ENCODE results near the gene GPR137. TPM values are rescaled to one million over a fixed set of nuclear protein-coding genes. Genes with fewer than 3 reads are reported as not detected.
A peak's percentile ranks its signal among the peaks of the same experiment; 100 is the strongest.

GPR137 gene
- total and polyA plus RNA-seq, 9 of the 15 experiments (the other 6 are each of a cell fraction or from before 2014, with no cell fraction given), result 0.32 to 26.7 (median 10.7) TPM

DNA sequence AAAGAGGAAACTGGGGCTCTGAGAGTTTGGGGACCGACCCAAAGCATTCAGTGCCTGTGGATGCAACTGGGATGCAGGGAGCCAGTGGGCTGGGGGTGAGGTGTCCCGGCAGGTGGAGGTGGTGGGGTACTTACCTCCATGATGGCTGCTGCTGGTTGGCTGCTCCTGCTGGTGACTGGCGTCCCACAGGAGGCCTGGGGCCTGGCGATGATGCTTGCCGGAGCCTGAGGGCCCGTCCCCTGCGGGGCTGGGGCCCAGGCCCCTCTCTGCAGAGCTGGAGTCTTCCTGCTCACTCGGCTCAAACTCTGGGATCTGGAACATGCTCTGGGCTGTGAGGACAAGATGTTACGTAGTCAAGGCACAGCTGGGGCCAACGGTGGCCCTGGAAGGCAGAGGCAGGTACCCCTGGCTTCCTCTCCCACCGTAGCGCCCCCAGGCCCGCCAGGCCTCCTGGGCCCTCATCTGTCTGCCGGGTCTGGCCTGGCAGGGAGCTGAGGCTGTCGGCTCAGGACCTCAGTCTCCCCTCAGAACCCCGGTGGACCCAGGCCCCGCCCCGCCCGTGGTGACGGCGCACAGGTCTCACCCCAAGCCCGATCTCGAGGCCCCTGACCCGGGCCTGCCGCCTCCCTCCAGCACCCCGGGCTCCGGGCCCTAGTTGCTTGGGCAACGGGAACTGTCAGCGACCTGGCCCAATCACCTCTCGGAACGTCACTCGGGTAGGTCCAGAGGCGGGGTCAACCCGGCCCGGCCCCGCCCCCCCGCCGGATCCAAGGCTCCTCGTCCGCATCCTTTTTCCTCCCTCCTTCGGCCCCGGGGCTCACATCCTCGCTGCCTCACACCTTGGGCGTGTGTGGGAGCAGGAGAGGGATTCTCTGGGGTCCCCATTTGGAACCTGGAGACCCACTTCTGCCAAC is 1.3 kb upstream of the GPR137 start, which contains the start of gene BAD (continued):
- TF ChIP-seq, protein P1, sequence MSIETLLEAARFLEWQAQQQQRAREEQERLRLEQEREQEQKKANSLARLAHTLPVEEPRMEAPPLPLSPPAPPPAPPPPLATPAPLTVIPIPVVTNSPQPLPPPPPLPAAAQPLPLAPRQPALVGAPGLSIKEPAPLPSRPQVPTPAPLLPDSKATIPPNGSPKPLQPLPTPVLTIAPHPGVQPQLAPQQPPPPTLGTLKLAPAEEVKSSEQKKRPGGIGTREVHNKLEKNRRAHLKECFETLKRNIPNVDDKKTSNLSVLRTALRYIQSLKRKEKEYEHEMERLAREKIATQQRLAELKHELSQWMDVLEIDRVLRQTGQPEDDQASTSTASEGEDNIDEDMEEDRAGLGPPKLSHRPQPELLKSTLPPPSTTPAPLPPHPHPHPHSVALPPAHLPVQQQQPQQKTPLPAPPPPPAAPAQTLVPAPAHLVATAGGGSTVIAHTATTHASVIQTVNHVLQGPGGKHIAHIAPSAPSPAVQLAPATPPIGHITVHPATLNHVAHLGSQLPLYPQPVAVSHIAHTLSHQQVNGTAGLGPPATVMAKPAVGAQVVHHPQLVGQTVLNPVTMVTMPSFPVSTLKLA (conservative IDR thresholded peaks at IDR 0.05), result no peak; a peak in 1 of 4 replicates
- TF ChIP-seq, protein P2, sequence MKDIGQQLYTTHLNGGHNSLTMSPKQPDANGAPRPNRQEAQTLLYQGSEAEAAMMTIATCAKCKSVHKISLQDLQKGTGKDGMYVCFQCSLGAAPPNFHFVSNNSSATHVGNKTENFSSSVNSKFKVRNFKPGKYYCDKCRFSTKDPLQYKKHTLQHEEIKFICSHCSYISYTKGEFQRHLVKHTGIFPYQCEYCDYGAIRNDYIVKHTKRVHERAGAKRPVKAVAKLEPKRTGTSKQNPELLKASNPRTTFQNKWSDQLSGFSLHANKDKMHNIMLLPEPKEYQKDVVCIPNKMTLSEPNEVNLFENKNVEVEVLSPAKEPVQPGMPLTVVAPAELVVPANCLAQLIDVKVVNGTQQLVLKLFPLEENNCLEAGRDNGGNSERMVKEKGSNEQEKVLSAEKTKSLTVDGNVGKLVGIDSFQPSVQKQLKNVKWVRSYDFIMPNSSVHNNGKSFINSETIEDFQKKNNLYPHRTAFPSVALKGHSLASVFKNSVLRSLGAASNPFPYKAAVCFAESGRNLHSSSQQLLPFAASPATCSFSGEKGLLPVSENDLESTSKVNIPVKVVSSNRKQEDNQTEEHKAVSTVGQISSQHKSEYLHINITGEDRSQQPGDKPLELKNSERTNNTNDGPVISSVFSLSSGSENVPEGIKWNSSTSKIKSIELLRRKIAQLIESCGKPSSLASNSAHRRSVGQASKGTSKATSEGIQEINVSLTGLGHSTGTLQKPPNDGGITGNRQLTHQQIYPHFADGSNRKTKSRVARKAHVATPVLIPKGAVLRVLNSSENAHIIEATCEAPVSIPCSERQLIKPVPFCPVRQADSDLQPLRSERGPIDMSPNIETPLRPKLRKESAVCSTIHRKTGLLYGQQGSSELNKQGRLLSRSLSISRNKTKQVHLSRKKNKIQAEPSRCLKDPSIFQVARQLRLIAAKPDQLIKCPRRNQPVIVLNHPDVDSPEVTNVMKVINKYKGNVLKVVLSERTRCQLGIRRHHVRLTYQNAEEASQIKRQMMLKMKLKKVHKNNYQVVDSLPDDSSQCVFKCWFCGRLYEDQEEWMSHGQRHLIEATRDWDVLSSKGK (CRISPR knock-in tag; IDR thresholded peaks at IDR 0.05), result no peak
- TF ChIP-seq, protein P3, sequence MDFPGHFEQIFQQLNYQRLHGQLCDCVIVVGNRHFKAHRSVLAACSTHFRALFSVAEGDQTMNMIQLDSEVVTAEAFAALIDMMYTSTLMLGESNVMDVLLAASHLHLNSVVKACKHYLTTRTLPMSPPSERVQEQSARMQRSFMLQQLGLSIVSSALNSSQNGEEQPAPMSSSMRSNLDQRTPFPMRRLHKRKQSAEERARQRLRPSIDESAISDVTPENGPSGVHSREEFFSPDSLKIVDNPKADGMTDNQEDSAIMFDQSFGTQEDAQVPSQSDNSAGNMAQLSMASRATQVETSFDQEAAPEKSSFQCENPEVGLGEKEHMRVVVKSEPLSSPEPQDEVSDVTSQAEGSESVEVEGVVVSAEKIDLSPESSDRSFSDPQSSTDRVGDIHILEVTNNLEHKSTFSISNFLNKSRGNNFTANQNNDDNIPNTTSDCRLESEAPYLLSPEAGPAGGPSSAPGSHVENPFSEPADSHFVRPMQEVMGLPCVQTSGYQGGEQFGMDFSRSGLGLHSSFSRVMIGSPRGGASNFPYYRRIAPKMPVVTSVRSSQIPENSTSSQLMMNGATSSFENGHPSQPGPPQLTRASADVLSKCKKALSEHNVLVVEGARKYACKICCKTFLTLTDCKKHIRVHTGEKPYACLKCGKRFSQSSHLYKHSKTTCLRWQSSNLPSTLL (IDR thresholded peaks at IDR 0.05), result no peak
- TF ChIP-seq ESRRB (CRISPR knock-in tag; IDR thresholded peaks at IDR 0.05; ENCODE audit: borderline replicate concordance) (no peak), TAF1 (IDR thresholded peaks at IDR 0.05; ENCODE audit: control insufficient read depth, extremely low read depth, insufficient read depth, low read length, severe bottlenecking) (peak; percentile 61), SP2 (IDR thresholded peaks at IDR 0.05; ENCODE audit: extremely low read depth, low read depth, low read length, poor library complexity, severe bottlenecking) (peak; percentile 71), RFX1 (IDR thresholded peaks at IDR 0.05) (peak; percentile 97), GABPB1 (CRISPR knock-in tag; IDR thresholded peaks at IDR 0.05) (peak; percentile 75), RBM22 (IDR thresholded peaks at IDR 0.05; ENCODE audit: low read depth, low read length, poor library complexity, severe bottlenecking) (peak; percentile 93), CREM (IDR thresholded peaks at IDR 0.05; ENCODE audit: low read depth) (peak; percentile 93)
- TF ChIP-seq, protein P4, sequence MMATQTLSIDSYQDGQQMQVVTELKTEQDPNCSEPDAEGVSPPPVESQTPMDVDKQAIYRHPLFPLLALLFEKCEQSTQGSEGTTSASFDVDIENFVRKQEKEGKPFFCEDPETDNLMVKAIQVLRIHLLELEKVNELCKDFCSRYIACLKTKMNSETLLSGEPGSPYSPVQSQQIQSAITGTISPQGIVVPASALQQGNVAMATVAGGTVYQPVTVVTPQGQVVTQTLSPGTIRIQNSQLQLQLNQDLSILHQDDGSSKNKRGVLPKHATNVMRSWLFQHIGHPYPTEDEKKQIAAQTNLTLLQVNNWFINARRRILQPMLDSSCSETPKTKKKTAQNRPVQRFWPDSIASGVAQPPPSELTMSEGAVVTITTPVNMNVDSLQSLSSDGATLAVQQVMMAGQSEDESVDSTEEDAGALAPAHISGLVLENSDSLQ (IDR thresholded peaks at IDR 0.05), result peak; percentile 98
- TF ChIP-seq, protein P5, sequence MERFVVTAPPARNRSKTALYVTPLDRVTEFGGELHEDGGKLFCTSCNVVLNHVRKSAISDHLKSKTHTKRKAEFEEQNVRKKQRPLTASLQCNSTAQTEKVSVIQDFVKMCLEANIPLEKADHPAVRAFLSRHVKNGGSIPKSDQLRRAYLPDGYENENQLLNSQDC (CRISPR knock-in tag; IDR thresholded peaks at IDR 0.05), result 0 out of 2 replicates have a peak, but pooled peaks have one; percentile 54
- TF ChIP-seq, protein P6, sequence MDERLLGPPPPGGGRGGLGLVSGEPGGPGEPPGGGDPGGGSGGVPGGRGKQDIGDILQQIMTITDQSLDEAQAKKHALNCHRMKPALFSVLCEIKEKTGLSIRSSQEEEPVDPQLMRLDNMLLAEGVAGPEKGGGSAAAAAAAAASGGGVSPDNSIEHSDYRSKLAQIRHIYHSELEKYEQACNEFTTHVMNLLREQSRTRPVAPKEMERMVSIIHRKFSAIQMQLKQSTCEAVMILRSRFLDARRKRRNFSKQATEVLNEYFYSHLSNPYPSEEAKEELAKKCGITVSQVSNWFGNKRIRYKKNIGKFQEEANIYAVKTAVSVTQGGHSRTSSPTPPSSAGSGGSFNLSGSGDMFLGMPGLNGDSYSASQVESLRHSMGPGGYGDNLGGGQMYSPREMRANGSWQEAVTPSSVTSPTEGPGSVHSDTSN (CRISPR knock-in tag; IDR thresholded peaks at IDR 0.05; ENCODE audit: low read depth), result peak; percentile 51
- TF ChIP-seq, protein P6 (tag; conservative IDR thresholded peaks at IDR 0.05; ENCODE audit: low read depth), result peak; percentile 91
